ENCODE measurements around the gene MAN1B1. TPM values are rescaled to one million over a fixed set of nuclear protein-coding genes. Genes with fewer than 3 reads are reported as not detected.
A peak's percentile ranks its signal among the peaks of the same experiment; 100 is the strongest.

Gene MAN1B1
- 10 to 100 TPM; 25.8 to 41.6 (median 31.2) TPM for polyA plus RNA-seq

DNA sequence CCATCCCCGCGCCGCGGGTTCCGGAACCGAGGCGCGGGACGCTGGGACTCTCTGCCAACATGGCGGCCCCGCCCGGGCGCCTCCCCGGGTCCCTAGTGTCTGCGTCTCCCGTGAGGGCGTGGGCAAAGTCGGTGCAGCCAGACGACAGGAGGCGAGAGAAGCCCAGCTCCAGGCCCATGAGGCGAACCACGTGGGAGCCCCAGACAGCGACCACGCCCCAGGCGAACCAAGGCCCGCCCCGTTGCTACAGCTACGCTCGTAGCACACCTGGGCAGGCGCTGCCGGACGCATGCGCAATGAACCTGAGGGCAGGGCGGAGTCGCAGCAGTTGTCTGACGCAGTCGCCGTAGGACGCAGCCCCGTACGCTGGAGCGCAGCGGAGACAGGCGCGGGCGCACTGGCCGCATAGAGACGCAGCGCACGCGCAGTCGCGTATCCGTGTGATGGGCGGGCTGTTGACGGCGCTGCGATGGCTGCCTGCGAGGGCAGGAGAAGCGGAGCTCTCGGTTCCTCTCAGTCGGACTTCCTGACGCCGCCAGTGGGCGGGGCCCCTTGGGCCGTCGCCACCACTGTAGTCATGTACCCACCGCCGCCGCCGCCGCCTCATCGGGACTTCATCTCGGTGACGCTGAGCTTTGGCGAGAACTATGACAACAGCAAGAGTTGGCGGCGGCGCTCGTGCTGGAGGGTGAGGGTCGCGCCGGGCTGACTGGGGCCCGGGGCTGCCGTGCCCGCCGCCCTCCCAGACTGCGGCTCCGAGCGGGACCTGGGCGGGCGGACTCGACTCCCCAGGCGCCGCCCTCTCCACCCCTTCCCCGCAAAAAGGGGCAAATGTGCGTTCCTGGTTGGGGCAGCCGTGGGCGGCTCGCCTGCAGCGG, at the start of gene MAN1B1:
Gene MAN1B1 (plus strand): TSS at position 455 of the 878 bp plus-strand sequence. CDS start 15 bp downstream, at position 470.
- WGBS, 3 donors: 0 to 1% (median 0%) methylated on average over 66 to 101 of the region's 101 CpGs
- H3K27ac ChIP-seq (ENCODE audit: low read depth, low read length): peak within 1 kb of the TSS; percentile 45

DNA sequence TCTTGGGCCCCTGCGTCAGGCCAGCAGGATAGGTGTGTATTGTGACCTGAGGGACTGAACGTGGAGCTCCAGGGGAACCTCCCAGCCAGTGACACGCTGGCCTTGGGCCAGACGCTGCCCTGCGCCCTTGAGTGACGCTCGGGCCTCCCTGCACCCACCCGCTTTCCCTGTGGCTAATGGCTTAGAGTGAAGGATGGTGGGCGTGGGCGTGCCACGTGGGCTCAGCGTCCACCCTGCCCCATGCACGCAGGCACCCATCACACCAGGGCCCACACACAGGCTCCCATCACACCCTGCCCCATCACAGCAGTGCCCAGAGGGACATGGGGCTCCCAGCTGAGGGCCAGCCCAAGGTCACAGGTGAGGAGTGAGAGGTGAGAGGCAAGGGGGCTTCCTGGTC, 49.8 kb upstream of the MAN1B1 start:
- 64 to 76% (median 74%) methylated on average over 13 of the region's 13 CpGs for WGBS, 3 donors
- H3K27ac ChIP-seq (ENCODE audit: low read depth, low read length): no peak overlapping the region

DNA sequence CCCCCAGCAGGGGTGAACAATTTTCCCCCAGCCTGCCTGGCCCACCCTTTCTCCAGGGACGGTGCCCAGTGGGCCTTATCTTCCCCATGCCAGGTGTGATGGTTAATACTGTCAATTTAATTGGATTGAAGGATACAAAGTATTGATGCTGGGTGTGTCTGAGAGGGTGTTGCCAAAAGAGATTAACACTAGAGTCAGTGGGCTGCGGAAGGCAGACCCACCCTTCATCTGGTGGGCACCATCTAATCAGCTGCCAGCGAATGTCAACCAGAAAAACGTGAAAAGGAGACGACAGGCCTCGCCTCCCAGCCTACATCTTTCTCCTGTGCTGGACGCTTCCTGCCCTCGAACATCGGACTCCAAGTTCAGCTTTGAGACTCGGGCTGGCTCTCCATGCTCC, 49.3 kb upstream of the MAN1B1 start:
- H3K27ac ChIP-seq (ENCODE audit: low read depth, low read length): no peak overlapping the region
- WGBS, 3 donors: 85 to 91% (median 89%) methylated on average over 10 of the region's 10 CpGs

DNA sequence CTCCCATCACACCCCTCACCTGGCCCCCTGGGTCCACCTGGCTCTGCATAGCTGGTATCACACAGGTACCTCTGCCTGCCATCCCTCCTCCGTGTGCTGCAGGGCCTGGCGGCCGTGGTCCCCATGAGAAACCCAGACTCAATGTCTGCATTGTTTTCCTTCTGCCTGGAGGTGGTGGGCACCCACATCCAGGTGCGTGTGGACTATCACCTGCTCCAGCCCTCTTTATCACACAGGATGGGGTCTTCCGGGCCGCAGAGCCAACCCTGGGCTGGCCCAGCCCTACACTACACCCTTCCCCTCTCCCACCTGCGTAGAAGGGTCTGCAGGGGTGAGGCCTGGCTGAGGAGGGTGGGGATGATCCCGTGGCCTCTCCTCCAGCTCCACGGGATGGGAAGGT, 47.9 kb upstream of the MAN1B1 start:
- WGBS, 3 donors: 83 to 90% (median 86%) methylated on average over 9 of the region's 9 CpGs
- H3K27ac ChIP-seq (ENCODE audit: low read depth, low read length): no peak overlapping the region

DNA sequence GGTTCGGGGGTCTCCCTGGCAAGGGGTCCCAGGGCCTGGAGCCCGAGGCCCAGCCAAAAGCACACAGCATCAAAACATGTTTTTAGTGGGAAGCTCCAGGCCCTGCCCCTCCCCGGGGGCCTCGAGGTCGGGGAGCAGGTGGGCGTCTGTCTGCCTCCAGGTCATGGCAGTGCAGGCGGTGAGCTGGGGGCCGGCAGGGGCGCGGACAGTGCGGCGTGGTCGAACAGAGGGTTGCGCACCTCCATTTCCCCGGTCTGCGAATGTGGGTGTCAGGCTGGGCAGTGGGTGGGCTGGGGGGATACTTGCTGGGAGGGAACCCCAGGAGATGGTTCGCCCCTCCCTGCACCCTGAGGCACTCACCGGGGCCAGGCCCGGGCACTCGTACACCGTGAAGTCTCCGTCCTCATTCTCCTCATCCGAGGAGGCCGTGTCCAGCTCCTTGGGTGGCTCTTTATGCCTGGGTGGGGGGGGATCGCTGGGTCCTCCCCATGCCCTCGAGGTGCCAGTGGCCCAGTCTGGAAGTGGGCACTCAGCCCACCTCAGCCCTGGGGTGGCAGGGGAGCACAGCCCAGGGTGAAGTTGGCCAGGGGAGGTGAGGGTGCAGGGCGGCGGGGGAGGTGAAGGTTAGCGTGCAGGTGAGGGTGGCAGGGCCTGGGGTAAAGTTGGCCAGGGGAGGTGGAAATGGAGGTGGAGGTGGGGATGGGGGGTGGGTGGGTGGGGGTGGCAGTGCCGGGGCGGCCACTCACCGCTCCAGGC, 47.0 kb upstream of the MAN1B1 start:
- WGBS, 3 donors: 91 to 93% (median 92%) methylated on average over 26 to 32 of the region's 32 CpGs
- no peak overlapping the region for H3K27ac ChIP-seq (ENCODE audit: low read depth, low read length)

DNA sequence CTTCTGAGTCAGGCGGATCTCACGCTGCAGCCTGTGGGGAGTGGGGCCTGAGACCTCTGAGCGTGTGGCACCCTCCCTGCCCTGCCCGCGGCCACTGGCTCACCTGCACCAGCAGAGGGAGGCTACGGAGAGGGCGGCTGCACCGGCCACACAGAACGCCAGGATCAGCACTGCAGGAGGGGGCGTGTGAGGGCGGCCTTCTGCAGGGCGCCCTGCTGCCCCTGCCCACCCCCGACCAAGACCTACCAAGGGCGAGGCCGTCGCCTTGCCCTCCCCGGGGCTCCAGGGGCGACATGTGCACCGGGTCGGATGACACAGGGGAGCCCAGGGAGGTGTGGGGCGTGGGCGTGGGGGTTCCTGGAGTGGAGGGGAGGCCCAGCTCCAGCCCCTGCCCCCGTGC, 46.2 kb upstream of the MAN1B1 start:
- no peak overlapping the region for H3K27ac ChIP-seq (ENCODE audit: low read depth, low read length)

DNA sequence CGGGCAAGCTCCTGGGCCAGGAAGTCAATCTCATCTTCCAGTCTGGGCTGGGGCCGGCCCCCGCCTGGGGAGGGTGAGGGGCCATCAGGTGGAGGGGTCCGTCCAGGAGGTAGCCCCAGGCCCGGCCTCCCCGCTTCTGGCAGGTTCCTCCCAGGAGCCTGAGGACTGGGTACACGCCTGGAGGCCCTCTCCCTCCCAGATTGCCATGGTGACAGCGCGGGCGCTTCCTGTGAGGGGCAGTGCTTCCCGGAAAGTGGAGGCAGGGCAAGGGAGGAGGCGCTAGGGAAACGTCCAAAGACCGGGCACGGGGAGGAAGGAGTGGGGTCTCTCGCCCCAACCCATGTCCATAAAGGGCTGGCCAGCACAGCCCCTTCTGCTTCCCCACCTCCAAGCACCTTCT, 45.7 kb upstream of the MAN1B1 start:
- H3K27ac ChIP-seq (ENCODE audit: low read depth, low read length): no peak overlapping the region
- WGBS, 3 donors: 46 to 67% (median 56%) methylated on average over 13 to 16 of the region's 16 CpGs

More for the DNA sequence above, 46.2 kb upstream of the MAN1B1 start:
- 84 to 88% (median 88%) methylated on average over 15 to 23 of the region's 23 CpGs for WGBS, 3 donors

DNA sequence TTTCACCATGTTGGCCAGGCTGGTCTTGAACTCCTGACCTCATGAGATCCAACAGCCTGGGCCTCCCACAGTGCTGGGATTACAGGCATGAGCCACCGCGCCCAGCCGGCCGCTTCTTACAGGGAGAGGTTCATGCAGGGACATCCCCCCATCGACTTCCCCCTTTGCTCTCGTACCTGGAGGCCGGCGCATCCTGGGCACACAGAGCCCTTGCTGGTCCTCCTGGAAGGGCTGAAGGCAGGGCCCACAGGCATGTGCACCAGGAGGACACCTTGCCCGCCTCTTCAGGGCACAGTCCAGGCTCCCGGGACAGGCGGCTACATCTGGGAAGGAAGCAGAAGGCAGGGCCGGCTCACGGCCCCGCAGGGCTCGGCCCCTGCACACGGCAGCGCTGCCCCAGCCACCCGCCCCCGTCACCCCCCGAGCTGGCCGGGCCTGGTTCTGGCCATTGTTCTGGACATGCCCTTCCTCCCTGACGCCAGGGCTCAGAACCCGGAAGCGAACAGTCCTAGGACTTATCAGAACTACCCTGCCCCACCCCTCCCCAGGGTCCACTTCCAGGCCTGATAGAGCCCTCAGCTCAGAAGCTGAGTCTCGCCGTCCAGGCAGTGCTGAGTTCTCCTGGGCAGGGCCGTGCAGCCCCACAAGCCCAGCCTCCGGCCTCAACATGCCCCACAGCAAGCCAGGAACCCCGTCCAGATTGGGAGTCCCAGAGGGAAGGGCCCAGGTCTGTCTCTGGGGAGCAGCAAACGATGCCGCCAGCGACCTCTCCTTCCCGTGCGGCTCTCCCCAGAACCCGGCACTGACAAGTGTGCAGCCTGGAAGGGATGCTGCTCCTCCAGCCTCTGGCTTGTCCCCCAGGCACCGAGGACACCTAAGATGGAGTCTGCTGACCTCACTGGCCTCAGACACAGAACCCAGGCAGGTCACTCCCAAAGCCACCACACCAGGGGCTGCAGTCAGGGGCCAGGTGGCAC, 43.7 kb upstream of the MAN1B1 start:
- WGBS, 3 donors: 49 to 88% (median 69%) methylated on average over 36 of the region's 36 CpGs
- no peak overlapping the region for H3K27ac ChIP-seq (ENCODE audit: low read depth, low read length)

DNA sequence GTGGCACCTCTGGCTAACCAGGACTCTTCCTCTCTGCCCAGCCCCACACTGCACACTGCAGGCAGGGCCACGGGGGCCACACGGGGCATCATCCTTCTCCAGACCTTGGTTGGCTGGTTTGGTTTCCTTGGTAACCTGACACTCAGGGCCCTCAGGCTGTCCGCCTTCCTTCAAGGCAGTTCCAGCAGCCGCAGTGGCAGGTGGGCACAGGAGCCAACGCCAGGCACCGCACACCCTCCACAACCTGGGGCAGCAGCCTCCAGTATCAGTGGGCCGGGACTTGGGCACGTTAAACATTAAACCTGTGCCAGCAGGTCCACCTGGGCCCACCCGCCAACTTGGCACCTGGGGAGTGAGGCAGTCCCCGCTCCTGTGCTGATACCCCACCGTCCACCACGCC, 42.7 kb upstream of the MAN1B1 start:
- no peak overlapping the region for H3K27ac ChIP-seq (ENCODE audit: low read depth, low read length)
- WGBS, 3 donors: 38 to 62% (median 59%) methylated on average over 12 of the region's 12 CpGs

DNA sequence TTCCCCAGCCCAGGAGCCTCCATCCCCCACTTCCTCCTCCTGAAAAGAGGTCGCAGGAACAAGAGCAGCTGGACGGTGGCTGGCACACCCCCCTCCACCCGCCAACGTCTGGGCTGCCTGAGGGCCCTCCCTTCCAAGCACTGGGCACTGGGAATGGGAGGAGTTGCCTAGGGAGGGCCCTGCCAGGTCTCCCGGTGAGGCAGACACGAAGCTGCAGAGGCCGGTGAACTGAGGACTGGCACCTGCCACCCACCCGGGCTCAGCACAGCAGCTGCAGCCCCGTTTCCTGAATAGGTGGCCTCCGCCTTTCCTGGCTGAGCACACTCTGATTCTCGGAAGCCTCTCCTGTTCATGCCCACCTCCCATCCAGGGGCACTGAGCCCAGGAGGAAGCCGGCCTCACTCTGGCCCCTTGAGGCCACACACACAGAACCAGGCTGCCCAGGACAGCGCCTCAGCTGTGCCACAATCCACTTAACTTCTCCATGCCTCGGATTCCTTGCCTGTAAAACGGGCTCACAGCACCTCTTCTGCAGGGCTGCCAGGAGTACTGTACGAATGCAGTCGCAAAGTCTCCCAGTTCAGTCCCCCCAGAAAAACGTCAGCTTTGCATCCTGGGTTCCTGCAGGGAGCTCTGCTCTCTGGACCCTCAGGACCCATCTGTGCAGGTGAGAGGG, 42.1 kb upstream of the MAN1B1 start:
- 16 to 27% (median 25%) methylated on average over 18 of the region's 18 CpGs for WGBS, 3 donors
- H3K27ac ChIP-seq (ENCODE audit: low read depth, low read length): no peak overlapping the region

DNA sequence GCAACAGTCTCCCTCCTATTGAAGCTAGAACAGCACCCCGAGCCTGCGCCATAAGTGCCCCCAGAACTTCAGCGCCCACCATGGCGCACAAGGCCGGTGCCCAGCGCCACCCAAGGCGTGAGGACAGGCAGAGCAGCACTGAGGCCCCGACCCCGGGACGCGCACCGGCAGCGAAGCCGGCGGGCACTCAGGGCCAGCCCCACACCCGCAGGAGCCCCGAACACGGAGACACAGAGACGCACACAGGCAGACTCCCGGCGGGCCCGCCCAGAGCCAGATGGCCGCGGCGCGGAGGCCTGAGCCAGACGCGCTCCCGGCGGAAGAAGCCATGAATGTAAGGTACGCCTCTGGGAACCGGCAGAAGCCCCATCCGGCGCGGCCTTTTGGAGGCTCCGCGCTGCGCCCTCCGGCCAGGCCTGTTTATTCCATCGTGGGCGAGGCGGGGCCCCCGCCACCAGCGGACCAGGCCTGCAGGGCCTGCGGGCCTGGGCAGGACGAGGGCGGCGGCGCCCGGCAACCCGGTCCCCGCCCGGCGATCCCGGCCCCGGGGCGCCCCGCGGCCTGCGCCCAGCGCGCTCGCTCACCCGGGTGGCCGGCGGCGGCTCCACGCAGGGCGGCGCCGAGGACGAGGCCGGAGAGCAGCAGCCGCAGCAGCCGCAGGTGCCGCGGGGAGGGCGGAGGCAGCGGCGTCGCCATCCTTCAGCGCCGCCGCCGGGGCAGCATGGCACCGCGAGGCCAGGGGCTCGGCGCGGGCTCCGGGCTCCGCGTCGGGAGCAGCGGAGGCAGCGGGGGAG, 41.3 kb upstream of the MAN1B1 start:
- H3K27ac ChIP-seq (ENCODE audit: low read depth, low read length): no peak overlapping the region
- 1 to 4% (median 2%) methylated on average over 67 to 96 of the region's 96 CpGs for WGBS, 3 donors

DNA sequence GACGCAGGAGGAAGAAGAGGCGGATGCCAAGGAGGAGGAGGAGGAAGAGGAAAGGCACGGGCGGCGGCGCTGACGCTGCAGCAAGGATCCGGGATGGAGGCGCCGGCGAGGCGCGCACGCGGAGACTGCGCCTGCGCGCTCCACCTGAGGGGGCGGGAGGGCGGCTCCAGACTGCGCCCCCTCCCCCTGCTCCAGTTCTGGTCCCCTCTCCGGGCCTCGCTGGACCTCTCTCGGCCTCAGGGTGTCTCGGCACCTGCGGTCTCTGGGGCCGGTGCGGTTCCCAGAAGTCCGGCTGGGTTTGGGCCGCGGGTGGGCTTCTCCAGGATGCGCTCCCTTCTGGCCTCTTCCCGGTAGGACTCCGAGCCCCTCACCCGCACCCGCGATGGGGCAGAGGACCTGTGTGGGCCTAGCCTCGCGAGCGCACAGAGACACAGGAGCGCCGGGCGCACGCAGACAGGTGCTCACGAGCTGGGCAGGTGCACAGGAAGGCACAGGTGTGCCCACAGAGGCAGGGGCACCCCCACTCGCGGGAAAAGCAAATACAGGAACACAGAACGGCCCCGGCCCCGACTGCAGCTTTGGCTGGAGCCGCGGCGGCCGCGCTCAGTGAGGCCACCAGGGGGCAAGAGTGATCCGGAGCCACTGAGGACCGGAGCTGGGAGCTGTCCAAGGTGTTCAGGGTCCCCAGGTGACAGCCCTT, 40.5 kb upstream of the MAN1B1 start, which contains the start of gene NPDC1:
Gene NPDC1 (minus strand): TSS at position 90 of the 700 bp plus-strand sequence. CDS start 188 bp downstream, outside the sequence.
- 0 to 1% (median 0%) methylated on average over 49 to 57 of the region's 57 CpGs for WGBS, 3 donors

DNA sequence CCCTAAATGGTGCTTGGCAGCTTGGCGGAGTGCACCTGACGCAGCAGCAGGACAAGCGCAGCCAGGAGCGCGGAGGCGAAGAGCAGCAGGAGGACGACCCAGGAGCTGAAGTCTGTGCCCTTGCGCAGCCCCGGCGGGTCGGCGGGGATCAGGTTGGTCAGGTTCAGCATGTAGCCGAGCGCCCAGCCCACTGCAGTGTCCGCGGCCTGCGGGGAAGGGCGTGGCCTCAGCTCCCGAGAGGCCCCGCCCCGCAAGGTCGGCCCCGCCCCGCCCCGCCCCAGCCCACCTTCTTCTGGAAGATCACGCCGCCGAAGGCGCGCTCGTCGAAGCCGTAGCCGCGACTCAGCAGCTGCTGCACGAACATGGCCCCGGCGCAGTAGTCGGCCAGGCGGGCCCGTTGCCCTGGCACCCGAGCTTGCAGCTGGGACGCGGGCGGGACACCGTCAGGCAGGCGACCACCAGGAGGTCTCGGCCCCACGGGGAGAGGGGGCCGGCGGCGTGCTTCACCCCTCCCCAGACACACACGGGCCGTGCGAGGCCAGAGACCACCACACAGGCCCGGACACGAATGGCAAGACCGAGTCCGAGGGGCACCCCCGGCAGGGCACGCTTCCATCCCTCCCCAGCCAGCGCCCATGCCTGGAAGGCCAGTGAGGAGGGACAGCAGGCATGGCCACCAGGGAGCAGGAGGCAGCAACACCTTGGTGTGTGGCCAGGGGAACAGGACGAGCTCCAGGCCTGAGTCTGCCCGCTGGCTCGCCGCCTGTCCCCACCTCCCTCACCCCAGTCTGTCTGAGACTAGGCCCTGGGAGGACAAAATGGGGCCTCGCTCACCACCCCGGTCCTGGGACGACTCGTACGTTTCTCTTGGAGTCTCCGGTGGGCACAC, 37.9 kb upstream of the MAN1B1 start:
- 46 to 56% (median 49%) methylated on average over 37 to 72 of the region's 72 CpGs for WGBS, 3 donors
- no peak overlapping the region for H3K27ac ChIP-seq (ENCODE audit: low read depth, low read length)

More for the DNA sequence above, 40.5 kb upstream of the MAN1B1 start, which contains the start of gene NPDC1:
- H3K27ac ChIP-seq (ENCODE audit: low read depth, low read length): no peak within 1 kb of the TSS

DNA sequence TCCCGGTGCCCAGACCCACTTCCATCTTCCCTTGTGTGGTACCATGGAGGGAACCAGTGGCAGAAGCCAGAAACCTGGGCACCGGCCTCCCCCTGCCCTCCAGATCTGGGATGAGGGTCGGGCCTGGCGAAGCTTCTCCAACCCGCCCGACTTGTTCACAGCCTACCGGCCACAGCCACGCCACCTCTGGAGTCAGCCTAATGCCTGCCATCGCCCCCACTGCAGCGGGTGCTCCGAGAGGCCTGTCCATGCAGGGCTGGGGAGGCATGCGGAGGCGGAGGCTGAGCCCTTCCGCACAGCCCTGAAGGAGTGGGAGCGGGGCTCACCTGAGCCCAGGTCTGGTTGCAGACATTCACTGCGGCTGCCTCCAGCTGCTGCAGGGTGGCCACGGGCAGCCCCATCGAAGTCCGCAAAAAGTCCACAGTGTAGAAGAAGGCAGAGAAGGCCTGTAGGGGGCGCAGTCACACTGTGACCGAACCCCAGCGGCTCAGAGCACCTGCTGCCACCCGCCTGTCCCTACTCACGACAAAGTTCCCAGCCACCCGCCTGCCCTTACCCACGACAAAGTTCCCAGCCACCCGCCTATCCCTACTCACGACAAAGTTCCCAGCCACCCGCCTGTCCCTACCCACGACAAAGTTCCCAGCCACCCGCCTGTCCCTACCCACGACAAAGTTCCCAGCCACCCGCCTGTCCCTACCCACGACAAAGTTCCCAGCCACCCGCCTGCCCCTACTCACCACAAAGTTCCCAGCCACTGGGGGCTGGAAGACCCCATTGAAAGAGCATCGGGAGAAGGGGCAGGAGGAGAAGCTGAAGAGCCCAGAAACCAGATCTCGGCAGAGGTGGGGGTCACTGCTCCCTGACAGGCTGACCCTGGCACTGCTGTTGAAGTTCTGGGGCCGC, 37.0 kb upstream of the MAN1B1 start:
- 43 to 53% (median 47%) methylated on average over 35 to 38 of the region's 38 CpGs for WGBS, 3 donors
- no peak overlapping the region for H3K27ac ChIP-seq (ENCODE audit: low read depth, low read length)
